Lung microvascular endothelial cell (primary cell): ENCODE results near the gene FAT2. TPM values are rescaled to one million over a fixed set of nuclear protein-coding genes. Genes with fewer than 3 reads are reported as not detected.
"Not testable (repeated sequence)": the region's sequence is repeated elsewhere in the genome, so short reads cannot be mapped to it uniquely, and the experiment has no call there.

Experiments used
- DNase-seq, 2 donors: peaks; one replicate each; pipeline versions ENCODE4 v3.0.0 to v3.0.0-alpha.2; 2010; ENCODE audit warnings: low read depth in 2 of 2
- total RNA-seq: library from RNA; depleted of rRNA; stranded (reverse); fragments of >200 nt; gene quantifications from 2 replicates; pipeline ENCODE4 v1.2.1, GENCODE V29; 2014

Gene FAT2
- total RNA-seq, 1 donor from 2014 or later, result not detected

DNA sequence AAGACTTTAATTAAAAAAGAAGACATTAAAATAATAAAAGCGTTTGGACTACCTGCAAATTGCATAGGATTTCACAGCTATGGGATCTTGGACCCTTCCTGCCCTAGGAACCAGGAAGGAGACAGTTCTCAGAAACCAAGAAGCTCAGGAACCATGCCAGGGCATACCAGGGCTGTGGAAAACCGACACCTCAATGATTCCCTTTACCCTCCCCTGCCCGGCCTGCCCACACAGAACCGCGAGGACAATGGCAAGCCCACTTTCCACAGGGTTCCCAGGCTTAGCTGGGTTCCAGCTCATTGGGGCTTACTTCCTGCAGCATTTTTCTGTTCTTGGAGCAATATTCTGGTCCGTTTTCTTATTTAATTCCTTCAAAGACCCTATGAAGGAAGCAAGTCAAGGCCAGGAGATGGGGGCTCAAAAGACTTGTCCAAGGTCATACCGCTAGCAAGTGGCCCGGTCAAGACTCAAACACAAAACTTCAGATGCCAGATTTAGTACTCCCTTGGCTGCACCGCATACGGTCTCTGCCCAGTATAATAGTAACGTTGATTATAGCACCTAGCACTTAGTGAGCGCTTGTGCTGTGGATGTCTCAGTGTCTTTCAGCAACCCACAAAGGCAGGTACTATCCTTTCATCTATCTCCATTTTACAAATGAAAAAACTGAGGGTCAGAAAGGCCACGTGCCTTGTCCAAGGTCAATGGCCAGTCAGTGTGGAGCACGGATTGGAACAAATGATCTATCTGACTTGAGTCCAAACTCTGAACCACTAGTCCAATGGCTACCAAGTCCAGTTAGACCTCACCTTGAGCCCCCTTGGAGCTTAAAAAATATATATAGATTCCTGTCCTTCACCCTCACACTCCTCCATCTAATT, 6.8 kb downstream of the FAT2 start:
- no peak for DNase-seq

DNA sequence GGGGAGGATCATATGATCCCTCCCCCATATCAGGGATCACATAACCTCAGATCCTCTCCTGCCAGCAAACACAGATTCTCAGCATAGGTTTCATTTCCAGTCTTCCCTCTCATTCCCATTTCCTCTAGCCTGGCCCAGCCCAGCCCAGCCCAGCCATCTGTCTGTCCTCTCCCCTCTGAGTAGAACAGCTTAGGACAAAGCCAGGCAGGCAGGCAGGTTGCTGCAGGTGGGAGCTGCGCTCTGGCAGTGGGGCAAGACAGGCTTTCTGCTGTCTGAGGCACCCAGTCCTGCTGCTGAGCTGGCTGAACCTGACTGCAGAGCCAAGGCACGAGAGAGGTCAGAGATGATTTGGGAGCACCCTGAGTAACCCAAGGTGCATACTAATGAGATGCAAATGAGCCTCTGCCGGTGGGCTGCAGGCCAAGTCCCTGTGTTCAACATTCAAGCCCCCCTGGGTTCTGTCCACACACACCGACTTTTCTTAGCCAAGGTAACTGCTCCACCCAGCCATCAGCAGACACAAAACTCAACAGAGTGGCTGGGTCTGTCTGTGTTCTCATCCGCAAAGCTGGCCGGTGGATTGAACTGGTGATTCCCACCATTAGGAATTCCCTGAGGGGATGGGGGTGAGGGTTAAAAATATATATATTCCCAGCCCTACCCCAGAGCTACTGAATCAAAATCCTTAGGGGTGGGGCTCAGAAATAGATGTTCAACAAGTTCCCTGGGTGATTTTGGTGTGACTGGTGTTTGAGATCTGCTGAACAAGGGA, 9.1 kb downstream of the FAT2 start:
- DNase-seq, result no peak

DNA sequence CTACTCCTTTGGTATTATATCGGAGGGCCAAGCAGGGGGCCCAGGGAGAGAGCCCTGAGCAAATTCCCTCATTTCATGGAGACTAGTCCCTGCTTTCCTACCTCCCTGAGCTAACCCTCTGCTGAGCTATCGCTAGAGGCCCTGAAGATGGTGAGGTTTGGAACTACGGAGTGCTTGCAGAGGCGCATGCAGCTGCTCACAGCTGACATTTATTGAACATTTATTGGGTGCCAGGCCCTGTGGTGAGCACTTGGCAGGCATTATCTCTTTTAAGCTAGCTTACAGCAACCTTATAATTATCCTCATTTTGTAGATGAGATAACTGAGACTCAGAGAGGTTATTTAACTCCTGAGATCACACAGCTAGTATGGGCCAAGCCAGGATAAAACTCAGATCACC, 9.8 kb downstream of the FAT2 start:
- DNase-seq, result no peak

- no peak for DNase-seq
Measured at GRCh38 chr5:151580858-151581257, 10.3 kb downstream of the FAT2 start.

DNA sequence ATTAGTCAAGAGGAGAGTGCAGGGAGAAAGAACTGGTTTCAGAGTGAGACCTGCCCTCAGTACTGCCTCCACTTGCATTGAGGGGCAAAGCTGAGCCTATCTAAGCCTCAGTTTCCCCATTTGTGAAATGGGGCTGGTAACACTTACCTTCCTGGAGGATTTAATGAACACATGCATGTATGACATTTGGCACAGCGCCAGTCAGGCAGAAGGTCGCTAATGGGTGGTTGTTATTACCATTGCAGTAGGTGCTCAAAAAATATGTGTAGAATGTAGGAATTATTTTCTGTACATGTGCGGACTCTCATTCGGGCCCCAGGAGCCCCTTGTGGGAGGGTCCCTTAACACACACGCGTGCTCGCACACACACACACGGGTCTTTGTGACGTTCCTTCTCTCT, 10.9 kb downstream of the FAT2 start:
- no peak for DNase-seq

GRCh38 chr5:151579146-151579545, 12.0 kb downstream of the FAT2 start:
- DNase-seq, result not testable (repeated sequence)

DNA sequence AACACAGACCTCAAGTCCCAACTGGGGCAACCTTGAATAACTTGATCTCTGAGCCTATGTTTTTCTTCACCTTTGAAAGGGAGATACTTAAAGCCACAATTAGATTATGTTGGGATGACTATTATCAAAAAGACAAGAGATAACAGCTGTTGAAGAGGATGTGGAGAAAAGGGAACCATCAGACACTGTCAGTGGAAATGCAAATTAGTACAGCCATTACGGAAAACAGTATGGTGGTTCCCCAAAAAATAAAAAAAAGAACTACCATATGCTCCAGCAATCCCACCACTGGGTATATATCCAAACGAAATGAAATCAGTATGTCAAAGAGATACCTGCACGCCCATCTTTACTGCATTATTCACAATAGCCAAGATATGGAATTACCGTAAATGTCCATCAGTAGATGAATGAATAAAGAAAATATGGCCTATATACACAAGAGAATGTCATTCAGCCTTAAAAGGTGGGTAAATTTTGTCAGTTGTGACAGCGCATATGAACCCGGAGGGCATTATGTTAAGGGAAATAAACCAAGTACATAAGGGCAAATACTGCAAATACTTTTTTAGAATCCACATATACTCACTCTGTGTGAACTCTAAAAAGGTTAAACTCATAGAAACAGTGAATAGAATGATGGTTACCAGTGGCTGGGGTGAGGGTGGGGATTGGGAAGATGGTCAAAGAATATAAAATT, 12.7 kb downstream of the FAT2 start:
- no peak for DNase-seq

GRCh38 chr5:151577566-151577965, 13.6 kb downstream of the FAT2 start:
- DNase-seq, result no peak

GRCh38 chr5:151574444-151574996, 16.6 kb downstream of the FAT2 start:
- DNase-seq, result no peak

GRCh38 chr5:151572657-151573368, 18.3 kb downstream of the FAT2 start:
- DNase-seq, result no peak

DNA sequence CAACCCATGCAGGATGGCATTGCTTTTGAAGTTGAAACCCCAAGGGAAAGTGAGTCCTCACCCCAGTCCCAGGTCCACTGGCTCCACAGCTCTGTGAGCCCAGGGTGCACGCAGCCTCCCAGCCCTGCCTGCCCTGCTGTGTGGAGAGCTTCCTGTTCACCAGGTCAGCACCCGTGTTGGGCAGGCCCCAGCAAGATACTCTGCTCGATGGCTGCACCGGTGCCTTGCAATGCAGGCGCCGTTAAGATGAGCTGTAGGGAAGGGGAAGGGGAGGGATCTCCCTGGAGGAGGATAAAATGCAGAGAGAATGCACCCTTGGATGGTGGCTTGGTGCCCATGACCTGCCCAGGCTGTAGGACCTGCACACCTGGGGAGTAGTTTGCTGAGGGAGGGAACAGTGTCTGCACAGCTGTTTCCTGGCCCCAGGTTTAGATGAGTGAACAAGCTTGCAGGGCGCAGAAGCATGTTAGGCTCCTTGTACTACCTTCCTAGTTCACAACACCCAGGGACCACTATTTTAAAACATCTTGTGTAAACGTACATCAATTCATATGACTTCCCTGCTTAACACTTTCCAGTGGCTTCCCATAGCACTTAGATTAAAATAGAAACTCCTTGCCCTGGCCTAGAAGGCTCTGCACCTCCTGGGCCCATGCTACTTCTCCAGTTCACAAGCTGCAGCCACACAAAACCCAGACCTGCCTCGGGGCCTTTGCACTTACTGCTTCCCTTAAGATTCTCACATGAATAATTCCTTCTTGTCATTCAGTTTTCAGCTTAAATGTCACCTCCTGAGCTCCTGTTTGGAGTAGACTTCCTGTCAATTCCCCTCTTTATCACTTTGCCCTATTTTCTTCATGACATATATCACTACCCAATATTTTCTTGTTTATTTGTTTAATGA, 19.6 kb downstream of the FAT2 start:
- no peak for DNase-seq

- DNase-seq, result no peak
Measured at GRCh38 chr5:151570512-151571269, 20.4 kb downstream of the FAT2 start.

DNA sequence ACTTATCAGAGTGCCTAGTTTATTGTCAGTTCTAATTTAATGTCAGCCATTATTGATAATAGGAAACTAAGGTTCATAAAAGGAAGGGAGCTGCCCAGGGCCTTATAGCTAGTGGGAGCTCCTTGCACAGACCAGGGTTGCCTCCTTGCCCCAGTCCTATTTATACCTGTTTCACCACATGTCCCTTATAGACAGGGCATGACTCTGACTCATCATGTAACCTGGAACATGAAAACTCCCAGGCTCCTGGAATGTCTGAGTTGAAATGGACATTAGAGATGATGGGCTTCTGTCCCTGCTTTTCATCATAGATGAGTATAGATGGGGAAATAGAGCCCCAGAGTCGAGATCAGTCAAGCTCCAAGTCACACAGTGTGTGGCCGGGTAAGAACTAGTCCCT, 21.1 kb downstream of the FAT2 start:
- DNase-seq, result no peak

GRCh38 chr5:151569132-151570046, 21.7 kb downstream of the FAT2 start:
- no peak for DNase-seq

DNA sequence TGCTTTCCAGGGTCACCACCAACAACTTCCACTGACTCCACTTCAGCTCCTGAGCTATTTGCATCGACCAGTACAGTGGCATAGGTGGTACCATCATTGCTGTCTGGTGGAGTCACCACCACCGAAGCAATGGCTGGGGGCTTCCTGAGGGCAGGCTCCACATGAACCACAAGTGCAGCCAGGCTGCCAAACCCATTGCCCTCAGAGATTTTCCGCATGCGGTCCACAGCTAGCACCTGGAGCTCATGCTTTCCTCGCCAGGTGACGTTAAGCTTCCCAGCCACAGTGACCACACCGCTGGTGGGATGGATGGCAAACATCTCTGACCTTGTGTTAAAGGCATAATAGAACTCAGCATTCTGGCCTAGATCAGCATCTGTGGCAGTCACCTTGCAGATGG, 23.1 kb downstream of the FAT2 start:
- DNase-seq, result no peak

- DNase-seq, result no peak
Measured at GRCh38 chr5:151565971-151566370, 25.2 kb downstream of the FAT2 start.

GRCh38 chr5:151562019-151562707, 29.0 kb downstream of the FAT2 start:
- no peak for DNase-seq

DNA sequence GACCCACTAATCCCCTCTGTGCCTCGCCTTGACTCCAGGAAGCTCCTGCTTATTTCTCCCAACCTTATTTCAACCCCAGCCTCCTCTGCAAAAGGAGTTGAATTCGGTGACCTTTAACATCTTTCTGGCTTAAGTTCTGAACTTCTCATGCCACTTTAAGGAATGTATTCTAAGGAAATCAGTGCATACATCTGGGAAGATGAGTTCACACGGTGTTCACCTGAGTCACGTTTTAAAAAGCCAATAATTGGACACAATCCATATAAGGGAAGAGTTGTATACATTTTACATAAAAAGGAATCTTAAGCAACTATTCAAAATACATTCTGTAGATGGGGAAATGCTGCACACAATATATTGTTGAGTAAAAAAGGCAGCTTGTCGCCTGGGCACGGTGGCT, 33.2 kb downstream of the FAT2 start:
- DNase-seq, result no peak
